Tibial nerve (tissue), 4 donors: ENCODE measurements around the gene POU2AF3.

ENCODE experiments used
- EP300 ChIP-seq, 2 donors: sonication (generic); formaldehyde crosslinking; IDR thresholded peaks; one replicate each; pipeline ENCODE4 v1.6.1; 2017; ENCODE audit warnings: antibody characterized with exemption in 2 of 2, mild to moderate bottlenecking in 1 of 2
- POLR2A ChIP-seq, 2 donors: fragments of 450-650 bp; IDR thresholded peaks; one replicate each; pipeline ENCODE4 v1.6.1; 2017; ENCODE audit warnings: antibody characterized with exemption in 2 of 2, mild to moderate bottlenecking in 2 of 2, moderate library complexity in 2 of 2
- TF ChIP-seq, protein P1 (sequence below), 5 experiments: fragments of 200-600 bp in 3 of 5; fragments of 450-650 bp in 2 of 5; sonication (generic) in 3 of 5; IDR thresholded peaks; one replicate each; pipeline ENCODE4 v1.5.1; 2016 to 2019; ENCODE audit warnings: antibody characterized with exemption in 5 of 5, mild to moderate bottlenecking in 3 of 5, moderate library complexity in 2 of 5

GRCh38 chr11:111331711-111332479, 33.5 kb downstream of the POU2AF3 start:
- TF ChIP-seq POLR2A (IDR thresholded peaks at IDR 0.05): no peak
- TF ChIP-seq, protein P1, sequence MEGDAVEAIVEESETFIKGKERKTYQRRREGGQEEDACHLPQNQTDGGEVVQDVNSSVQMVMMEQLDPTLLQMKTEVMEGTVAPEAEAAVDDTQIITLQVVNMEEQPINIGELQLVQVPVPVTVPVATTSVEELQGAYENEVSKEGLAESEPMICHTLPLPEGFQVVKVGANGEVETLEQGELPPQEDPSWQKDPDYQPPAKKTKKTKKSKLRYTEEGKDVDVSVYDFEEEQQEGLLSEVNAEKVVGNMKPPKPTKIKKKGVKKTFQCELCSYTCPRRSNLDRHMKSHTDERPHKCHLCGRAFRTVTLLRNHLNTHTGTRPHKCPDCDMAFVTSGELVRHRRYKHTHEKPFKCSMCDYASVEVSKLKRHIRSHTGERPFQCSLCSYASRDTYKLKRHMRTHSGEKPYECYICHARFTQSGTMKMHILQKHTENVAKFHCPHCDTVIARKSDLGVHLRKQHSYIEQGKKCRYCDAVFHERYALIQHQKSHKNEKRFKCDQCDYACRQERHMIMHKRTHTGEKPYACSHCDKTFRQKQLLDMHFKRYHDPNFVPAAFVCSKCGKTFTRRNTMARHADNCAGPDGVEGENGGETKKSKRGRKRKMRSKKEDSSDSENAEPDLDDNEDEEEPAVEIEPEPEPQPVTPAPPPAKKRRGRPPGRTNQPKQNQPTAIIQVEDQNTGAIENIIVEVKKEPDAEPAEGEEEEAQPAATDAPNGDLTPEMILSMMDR (IDR thresholded peaks at IDR 0.05): no peak
- TF ChIP-seq EP300 (IDR thresholded peaks at IDR 0.05): no peak
